GM12874 (cell line): ENCODE results near the gene PFN1.

ENCODE experiments used
- TF ChIP-seq, protein P1 (sequence below): IDR thresholded peaks from 2 replicates; pipeline ENCODE4 v1.5.1; 2011; ENCODE audit warnings: low read depth, mild to moderate bottlenecking, control low read depth, low read length, moderate library complexity; ENCODE audit not compliant: insufficient read depth

Gene PFN1

GRCh38 chr17:4966844-4967538, 18.7 kb upstream of the PFN1 start:
- TF ChIP-seq, protein P1, sequence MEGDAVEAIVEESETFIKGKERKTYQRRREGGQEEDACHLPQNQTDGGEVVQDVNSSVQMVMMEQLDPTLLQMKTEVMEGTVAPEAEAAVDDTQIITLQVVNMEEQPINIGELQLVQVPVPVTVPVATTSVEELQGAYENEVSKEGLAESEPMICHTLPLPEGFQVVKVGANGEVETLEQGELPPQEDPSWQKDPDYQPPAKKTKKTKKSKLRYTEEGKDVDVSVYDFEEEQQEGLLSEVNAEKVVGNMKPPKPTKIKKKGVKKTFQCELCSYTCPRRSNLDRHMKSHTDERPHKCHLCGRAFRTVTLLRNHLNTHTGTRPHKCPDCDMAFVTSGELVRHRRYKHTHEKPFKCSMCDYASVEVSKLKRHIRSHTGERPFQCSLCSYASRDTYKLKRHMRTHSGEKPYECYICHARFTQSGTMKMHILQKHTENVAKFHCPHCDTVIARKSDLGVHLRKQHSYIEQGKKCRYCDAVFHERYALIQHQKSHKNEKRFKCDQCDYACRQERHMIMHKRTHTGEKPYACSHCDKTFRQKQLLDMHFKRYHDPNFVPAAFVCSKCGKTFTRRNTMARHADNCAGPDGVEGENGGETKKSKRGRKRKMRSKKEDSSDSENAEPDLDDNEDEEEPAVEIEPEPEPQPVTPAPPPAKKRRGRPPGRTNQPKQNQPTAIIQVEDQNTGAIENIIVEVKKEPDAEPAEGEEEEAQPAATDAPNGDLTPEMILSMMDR = no peak

DNA sequence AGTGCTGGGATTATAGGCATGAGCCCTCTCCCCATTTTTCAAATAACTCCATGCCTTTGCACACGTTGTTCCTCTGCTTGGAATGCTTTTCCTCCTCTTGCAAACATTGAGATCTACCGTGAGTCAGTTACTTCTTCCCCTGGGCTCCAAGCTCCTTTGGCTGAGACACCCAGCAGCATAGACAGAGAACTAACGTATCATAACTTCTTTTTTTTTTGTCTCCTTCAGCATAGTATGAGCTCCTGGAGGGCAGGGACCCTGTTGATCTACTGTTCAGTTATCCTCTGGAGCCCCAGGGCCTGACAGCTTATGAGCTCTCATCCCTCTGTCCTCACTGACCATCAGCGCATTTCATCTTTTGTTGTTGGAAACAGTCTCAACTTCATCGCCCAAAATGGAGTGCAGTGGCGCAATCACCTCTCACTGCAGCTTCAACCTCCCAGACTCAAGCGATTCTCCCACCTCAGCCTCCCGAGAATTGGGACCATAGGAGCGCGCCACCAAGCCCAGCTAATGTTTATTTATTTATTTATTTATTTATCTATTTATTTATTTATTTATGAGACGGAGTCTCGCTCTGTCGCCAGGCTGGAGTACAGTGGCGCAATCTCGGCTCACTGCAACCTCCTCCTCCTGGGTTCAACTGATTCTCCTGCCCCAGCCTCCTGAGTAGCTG, 17.1 kb upstream of the PFN1 start:
- TF ChIP-seq, protein P1 = no peak

DNA sequence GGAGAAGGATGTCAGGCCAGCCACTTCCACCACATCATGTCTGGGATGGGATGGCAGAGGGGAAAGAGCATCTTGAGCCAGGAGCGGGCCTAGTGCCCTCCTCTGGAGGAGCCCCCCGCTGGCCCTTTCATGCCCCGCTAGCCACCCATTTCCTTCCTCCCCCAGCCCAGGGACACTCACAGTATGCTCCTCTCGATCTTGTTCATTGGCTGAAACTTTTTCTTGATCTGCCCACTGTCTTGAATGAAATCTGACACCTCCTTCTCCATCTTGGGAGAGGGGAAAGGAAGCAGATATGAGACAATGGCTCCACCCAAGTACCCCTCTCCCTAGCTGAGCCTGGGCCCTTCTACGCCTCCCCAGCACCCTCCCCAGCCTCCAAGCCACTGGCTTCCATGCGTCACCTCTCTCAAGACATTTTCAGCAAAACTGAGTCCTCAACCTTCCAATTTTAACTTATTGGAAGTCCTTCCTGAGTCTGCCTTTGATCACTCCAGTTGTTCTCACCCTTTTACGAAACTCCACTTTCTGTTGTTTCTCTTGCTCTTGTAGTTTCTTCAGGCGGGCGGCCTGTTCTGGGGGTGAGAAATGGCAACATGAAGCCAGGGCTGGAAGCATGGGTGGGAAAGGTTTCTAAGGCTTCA, 12.1 kb upstream of the PFN1 start:
- TF ChIP-seq, protein P1 = no peak

DNA sequence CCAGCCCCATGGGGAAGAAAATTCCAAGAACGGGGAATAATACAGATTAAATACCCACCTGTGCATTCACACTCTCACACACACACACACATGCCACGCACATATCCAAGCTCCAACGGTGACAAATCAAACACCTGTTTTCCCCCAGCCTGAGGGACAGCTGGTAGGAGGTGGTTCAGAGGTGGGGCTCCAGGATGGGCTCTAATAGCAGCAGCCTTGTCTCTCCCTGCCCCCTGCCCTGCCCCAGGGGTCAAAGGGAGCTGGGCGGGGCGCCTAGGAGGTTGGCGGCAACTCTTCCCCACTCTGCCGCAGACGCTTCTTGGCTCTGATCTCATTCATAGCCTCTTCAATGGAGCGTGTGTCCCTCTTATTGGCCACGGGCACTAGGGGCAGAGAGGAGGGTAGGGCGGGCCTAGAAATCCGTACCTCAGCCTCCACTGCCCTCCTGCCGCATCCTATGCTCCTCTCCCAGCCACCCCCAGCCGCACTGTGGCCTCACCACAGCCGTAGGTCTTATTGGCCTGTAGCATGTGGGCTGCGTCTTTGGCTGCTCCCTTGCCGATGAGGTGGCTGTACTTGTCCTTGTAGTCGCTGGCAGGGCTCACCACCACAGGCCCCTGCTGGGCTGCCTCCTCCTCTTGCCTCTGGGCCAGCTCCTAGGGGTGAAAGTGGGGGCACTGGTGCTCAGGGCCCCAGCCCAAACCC, 11.1 kb upstream of the PFN1 start:
- TF ChIP-seq, protein P1 = no peak

DNA sequence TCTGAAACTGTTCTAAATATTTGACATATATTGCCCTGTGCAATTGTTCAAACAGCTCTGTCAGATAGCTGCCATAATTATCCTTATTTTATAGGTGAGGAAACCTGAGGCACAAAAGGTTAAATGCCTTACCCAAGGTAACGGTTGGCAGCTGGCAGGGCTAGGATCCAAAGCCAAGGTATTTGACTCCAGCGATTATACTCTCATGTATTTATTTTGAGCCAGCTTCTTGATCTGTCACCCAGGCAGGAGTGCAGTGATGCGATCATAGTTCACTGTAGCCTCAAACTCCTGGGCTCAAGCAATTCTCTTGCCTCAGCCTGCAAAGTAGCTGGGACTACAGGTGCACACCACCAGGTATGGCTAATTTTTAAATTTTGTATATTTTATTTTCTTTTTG, 9.8 kb upstream of the PFN1 start:
- TF ChIP-seq, protein P1 = no peak

DNA sequence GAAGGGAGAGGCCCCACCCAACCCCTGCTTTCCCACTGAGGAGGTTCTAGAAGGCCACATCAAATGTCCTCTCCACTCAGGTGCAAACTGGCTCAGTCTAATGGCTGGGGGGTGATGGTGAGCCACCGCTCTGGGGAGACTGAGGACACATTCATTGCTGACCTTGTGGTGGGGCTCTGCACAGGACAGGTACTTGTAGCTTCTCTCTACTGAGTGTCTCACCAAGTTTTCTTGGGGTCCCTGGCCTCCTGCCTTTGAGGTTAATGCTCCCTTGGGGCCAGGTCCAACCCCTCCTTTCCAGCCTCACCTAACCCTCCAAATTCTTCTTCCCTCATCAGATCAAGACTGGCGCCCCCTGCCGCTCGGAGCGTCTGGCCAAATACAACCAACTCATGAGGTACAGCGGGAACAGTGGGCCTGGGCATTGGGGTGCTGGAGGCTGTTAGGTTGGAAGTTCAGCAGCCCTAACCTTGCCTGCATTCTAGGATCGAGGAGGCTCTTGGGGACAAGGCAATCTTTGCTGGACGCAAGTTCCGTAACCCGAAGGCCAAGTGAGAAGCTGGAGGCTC, 8.2 kb upstream of the PFN1 start:
- TF ChIP-seq, protein P1 = no peak

GRCh38 chr17:4955091-4955490, 6.8 kb upstream of the PFN1 start:
- TF ChIP-seq, protein P1 = no peak
